Subcutaneous adipose tissue (tissue), 4 donors: ENCODE data around the gene OR13C5. TPM values are rescaled to one million over a fixed set of nuclear protein-coding genes. Genes with fewer than 3 reads are reported as not detected.
"Not testable (repeated sequence)": the region's sequence is repeated elsewhere in the genome, so short reads cannot be mapped to it uniquely, and the experiment has no call there.

Experiments used
- CTCF ChIP-seq: fragments of 450-650 bp; IDR thresholded peaks from one replicate; pipeline ENCODE4 v1.5.1; 2016; ENCODE audit warnings: low read depth, mild to moderate bottlenecking, control low read depth, antibody characterized with exemption, moderate library complexity
- total RNA-seq, 4 donors: library from RNA; depleted of rRNA; stranded (reverse); fragments of >200 nt; gene quantifications; one replicate each; pipeline ENCODE4 v1.1.0, GENCODE V29; 2016

The OR13C5 gene
- not detected for total RNA-seq

- not testable (repeated sequence) for TF ChIP-seq CTCF
These were observed at the start of gene OR13C5 for GRCh38 chr9:104599313-104599712. TSS of gene OR13C5 (minus strand) at chr9:104599413. CDS start at chr9:104599413, 0 bp downstream.

- TF ChIP-seq CTCF: no peak
These were observed 36.2 kb upstream of the OR13C5 start for GRCh38 chr9:104635456-104635855.

GRCh38 chr9:104633976-104634520 is 34.8 kb upstream of the OR13C5 start:
- TF ChIP-seq CTCF: no peak

- TF ChIP-seq CTCF: no peak
These were observed 18.9 kb upstream of the OR13C5 start, which contains the start of gene OR13C9 for GRCh38 chr9:104618104-104618503. TSS of gene OR13C9 (minus strand) at chr9:104618204. CDS start at chr9:104618204, 0 bp downstream.

GRCh38 chr9:104617418-104617817 is 18.2 kb upstream of the OR13C5 start:
- TF ChIP-seq CTCF: no peak

- no peak for TF ChIP-seq CTCF
These were observed 12.0 kb upstream of the OR13C5 start for GRCh38 chr9:104611213-104611612.

GRCh38 chr9:104608336-104608735 is 9.1 kb upstream of the OR13C5 start:
- no peak for TF ChIP-seq CTCF
